Breast epithelium (tissue), 3 donors: Measurements from ENCODE around the gene HCLS1.

ENCODE experiments used
- POLR2A ChIP-seq: fragments of 450-650 bp; IDR thresholded peaks from one replicate; pipeline ENCODE4 v1.6.1; 2016; ENCODE audit warnings: antibody characterized with exemption, mild to moderate bottlenecking, moderate library complexity
- TF ChIP-seq, protein P1 (sequence below), 3 donors: fragments of 450-650 bp; IDR thresholded peaks; one replicate each; pipeline ENCODE4 v1.5.1; 2016 to 2017; ENCODE audit warnings: antibody characterized with exemption in 3 of 3, mild to moderate bottlenecking in 3 of 3, moderate library complexity in 3 of 3

DNA sequence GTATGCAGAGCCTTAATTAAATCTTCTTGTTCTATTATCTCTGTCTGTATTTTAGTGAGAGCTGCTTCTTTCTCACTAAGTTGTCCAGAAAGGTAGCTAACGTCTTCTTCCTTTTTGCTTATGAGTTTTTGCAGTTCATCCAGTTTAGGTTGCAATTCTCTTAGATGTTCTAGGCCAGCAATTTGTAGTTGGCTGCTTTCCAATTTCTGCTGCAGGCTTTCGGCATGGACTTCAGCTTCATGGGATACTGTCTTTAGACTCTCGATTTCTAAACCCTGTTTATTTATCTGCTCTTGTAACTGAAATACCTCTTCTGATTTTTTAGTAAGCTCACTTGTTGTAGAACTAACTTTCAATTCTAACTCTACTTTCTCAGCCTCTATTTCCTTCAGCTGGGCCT lies 35.5 kb upstream of the HCLS1 start:
- TF ChIP-seq, protein P1, sequence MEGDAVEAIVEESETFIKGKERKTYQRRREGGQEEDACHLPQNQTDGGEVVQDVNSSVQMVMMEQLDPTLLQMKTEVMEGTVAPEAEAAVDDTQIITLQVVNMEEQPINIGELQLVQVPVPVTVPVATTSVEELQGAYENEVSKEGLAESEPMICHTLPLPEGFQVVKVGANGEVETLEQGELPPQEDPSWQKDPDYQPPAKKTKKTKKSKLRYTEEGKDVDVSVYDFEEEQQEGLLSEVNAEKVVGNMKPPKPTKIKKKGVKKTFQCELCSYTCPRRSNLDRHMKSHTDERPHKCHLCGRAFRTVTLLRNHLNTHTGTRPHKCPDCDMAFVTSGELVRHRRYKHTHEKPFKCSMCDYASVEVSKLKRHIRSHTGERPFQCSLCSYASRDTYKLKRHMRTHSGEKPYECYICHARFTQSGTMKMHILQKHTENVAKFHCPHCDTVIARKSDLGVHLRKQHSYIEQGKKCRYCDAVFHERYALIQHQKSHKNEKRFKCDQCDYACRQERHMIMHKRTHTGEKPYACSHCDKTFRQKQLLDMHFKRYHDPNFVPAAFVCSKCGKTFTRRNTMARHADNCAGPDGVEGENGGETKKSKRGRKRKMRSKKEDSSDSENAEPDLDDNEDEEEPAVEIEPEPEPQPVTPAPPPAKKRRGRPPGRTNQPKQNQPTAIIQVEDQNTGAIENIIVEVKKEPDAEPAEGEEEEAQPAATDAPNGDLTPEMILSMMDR (IDR thresholded peaks at IDR 0.05) = no peak
- no peak for TF ChIP-seq POLR2A
